GM04504 (cell line): ENCODE data around the gene PLCD3.
A peak's percentile ranks its signal among the peaks of the same experiment; 100 is the strongest.

Source experiments
- DNase-seq: peaks from one replicate; pipeline ENCODE4 v3.0.0-alpha.2; 2012; ENCODE audit warnings: low read depth

PLCD3 gene

GRCh38 chr17:45101883-45102811 is 30.2 kb downstream of the PLCD3 start:
- no peak for DNase-seq

DNA sequence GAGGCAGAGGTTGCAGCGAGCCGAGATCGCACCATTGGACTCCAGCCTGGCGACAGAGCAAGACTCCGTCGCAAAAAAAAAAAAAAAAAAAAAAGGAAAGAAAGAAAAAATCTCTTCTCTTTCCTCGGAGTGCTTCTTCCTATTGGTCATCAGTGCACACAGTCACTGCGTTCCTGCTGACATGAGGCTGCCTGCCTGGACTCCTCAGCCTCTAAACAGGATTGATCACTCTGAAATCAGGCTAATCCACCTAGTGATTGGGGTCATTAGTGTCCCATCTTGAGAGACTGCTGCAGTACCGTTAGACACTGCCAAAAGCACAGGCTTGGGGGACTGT is 30.8 kb downstream of the PLCD3 start:
- no peak for DNase-seq

- DNase-seq, result peak; percentile 40
Observed at GRCh38 chr17:45098869-45099616, 33.3 kb downstream of the PLCD3 start.

DNA sequence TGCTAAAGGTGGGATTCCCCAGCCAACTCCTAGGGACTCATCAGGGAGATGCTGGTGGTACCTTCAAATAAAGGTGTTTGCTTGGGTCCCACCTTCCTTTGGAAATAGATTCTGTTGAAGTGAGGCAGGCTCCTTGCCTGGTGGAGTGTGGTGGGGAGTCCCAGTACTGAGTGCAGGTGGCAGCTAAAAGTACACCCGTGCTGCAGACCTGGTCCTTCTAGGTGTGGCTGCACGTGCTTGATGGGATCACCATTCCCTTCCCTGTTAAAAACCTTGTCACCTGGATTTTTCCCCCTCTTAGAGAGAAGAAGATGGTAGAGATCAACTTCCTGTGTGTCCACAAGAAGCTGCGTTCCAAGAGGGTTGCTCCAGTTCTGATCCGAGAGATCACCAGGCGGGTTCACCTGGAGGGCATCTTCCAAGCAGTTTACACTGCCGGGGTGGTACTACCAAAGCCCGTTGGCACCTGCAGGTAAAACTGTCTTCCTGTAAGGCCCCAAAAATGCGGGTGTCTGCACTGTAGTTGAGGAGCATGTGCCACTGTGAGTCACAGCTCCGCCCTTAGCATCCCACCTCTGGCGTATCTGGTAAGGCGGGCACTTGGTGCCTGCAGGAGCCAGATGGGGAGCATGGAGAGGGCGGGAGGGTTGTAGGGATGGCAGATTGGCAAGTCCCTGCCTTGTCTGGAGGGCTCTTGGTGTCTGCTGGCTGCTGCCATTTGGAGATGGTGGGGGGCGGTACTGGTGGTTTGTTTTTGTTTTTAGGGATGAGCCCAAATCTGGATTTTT is 34.0 kb downstream of the PLCD3 start:
- no peak for DNase-seq

DNA sequence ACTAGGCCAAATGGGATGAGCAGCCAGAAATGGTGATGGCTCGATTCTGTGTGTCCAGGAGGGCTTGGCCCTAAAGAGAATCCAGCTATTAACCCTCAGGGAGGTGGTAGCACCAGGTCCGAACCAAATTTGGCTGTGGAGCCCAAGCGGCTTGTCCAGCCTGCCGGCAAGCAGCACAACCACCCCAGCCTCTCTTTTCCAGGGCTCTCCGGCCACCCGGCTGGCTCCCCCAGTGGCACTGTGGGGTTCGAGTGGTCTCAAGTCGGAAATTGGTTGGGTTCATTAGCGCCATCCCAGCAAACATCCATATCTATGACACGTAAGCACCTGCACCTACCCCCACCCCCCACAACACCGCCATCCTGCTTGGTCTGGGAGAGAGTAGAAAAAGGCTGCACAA is 35.4 kb downstream of the PLCD3 start:
- no peak for DNase-seq

DNA sequence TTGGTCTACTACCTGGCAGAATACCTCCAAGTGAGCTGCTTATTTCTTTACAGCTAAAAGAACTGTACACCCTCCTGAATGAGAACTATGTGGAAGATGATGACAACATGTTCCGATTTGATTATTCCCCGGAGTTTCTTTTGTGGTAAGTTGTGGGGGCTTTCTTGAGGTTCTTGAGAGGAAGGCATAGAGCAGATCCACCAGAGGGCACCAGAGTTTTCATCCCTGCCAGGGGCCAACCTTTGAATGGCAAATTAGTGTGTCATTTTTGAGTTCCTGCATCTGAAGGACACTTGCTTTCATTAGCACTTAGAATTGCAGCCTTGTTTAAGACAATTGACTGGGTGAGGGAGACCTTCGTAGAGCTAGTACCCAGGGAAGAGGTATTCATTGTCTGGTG is 36.2 kb downstream of the PLCD3 start:
- no peak for DNase-seq

GRCh38 chr17:45093444-45094110 is 38.7 kb downstream of the PLCD3 start:
- no peak for DNase-seq

DNA sequence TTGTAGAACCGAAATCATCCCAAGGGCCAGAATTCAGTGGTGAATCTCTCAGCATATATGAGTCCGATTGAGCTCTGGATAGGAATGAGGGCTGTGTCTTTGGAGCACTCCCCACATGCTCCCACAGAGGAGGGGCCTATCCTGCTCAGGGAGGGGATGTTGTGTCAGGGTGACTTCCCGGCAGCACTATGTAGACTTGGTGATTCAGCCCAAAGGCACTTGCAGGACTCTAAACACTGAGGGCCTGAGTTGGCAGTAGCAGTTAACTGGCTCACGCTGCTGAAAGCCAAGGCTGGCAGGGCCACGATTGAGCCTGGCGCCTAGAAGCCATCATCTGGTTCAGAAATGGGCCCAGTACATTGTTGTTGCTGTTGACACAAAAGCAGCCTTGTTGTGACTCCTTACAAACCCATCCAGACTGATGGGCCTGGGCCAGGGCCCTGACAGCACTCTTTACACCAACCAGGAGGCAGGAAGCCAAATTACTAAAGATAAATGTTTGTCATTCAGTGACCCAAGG is 39.3 kb downstream of the PLCD3 start:
- peak; percentile 98 for DNase-seq

GRCh38 chr17:45091778-45092425 is 40.4 kb downstream of the PLCD3 start:
- no peak for DNase-seq

DNA sequence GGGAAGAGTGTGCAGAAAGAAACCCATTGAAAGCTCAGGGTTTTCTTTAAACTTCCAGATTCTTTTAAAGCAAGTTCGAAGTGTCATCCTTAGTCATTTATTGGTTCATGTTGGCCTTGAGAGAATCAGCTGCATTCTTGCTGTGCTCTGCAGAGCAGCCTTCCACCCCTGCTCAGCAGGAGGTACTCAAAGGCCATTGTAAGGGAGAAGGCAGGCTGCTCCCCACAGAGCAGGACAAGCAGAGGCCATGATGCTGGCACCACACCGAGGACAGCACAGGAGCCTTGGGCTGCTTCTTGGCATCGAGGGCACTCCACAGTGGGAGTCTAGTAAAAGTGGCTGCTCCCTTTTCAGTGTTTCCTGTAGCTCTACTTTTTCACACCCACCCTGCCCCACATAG is 41.6 kb downstream of the PLCD3 start:
- no peak for DNase-seq

GRCh38 chr17:45088741-45089140 is 43.6 kb downstream of the PLCD3 start:
- DNase-seq, result no peak

- DNase-seq, result no peak
Observed at GRCh38 chr17:45087978-45088377, 44.3 kb downstream of the PLCD3 start.

DNA sequence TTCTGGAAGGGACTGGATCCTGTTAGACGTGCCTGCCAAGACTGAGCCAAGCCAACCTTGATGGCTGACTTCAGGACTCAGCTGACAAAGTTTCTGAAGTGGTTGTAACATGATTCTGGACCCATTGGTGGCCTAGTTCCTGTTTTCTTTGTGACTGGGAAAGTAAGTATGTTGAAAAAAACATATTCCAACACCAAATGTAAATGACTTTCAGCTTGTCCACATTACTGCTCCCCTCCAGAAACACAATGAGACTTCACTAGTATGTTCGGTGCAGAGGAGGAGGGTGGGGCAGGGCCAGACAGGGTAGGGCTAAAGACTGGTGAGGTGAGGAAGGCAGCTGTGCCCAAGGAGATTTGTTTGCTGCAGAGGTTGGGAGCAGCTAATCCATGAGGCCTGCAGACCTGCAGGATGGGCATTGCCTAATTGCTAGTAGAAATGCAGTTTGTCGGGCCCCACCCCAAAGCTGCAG is 44.8 kb downstream of the PLCD3 start:
- no peak for DNase-seq

DNA sequence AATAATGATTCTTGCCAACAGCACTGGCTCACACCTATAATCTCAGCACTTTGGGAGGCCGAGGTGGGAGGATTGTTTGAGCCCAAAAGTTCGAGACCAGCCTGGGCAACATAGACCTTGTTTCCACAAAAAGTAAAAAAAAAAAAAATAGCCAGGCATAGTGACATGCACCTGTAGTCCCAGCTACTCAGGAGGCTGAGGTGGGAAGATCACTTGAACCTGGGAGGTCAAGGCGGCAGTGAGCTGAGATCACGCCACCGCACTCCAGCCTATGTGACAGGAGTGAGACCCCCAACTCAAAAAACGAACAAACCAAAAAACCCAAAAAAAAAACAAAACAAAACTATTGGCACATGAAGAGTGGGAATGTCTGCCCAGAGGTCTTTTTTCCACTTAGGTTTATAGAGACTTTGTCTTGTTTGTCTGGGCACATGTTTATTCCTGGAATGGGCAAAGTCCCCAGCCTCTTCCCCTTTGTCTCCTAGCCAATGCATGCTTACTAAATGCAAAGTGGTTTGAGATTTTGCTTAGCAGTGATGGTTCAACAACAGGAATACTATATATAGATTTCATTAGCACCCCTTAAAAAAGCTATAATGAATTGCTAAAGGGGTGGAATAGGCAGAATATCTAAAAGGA is 45.3 kb downstream of the PLCD3 start:
- no peak for DNase-seq

DNA sequence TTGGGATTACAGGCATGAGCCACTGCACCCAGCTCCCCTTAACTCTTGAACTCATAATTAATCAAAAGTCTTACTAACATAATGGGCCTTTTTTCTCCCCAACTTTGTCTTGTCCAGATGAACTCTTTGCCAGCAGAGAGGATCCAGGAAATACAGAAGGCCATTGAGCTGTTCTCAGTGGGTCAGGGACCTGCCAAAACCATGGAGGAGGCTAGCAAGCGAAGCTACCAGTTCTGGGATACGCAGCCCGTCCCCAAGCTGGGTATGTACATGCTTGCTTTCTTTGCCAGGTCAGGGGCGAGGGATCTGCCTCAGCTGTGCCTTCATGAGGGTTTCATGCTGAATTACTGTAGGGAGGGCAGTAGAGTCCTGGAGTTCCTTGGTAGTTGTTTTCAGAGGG is 45.9 kb downstream of the PLCD3 start:
- no peak for DNase-seq

DNA sequence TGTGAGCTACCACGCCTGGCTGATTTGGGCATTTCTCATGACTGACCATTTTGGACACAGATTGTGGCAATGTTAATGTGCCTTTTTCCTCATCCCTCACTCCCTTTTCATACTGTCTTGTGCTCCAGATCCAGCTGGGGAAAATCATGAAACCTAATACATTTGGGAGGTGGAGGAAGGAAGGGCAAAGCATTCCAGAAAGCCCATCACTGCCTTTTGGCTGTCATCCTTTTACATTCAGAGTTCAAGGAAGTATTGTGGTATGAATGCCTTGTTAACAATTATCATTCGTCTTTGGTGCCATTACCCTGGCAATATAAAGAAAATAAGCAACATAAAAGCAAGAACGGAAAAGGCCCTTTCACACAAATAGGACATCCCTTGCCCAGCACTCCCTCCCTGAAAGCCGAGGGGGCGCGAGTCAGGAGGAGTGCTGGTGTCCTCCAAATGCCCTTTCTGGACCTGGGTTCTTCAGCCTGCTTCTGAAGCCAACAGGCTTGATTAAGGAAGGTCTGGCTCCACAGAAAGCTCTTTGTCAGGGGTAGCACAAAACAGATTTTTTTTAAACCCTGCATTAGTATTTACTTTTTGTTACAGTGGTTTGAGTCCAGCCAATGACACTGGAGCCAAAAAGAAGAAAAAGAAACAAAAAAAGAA is 51.1 kb downstream of the PLCD3 start:
- no peak for DNase-seq

DNA sequence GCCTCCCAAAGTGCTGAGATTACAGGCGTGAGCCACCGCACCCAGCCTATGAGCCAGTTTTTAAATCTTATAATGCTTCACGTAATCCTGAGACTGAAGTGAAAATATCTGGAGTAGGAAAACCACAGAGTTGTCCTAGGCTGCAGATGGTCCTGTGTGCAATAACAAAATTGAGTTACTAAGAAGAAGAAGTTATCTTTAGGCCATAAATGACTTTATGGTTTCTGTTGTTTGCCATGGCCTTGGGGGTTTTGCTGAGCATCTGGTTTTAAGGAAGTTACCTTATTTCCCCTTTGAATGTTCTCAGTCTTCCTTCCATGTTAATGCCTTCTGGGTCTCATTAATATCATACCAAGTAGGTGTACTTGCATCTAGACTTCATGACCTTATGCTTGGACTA is 54.7 kb downstream of the PLCD3 start:
- no peak for DNase-seq

- peak; percentile 83 for DNase-seq
Observed at GRCh38 chr17:45073414-45074070, 58.8 kb downstream of the PLCD3 start.

- no peak for DNase-seq
Observed at GRCh38 chr17:45070809-45071208, 61.5 kb downstream of the PLCD3 start.

- DNase-seq, result no peak
Observed at GRCh38 chr17:45070001-45070400, 62.3 kb downstream of the PLCD3 start.
